A673 (cell line): ENCODE data around the gene FSTL4. TPM values are rescaled to one million over a fixed set of nuclear protein-coding genes. Genes with fewer than 3 reads are reported as not detected.

ENCODE experiments used
- BruUV-seq: library from RNA; stranded (reverse); fragments of 400-500 nt; replicated peaks from 2 replicates; lab custom pipeline; 2021; lab: Mats Ljungman, UMichigan
- CTCF ChIA-PET: fragments of 300-600 bp; sonication (Branson Sonifier 250); formaldehyde crosslinking; loops from one replicate; lab custom pipeline; 2022; ENCODE audit warnings: antibody characterized with exemption; lab: Charles Lee
- POLR2A ChIA-PET: fragments of 300-600 bp; sonication (Branson Sonifier 250); formaldehyde crosslinking; loops from one replicate; lab custom pipeline; 2022; ENCODE audit warnings: antibody characterized with exemption; ENCODE audit not compliant: low non-redundant PET; lab: Charles Lee
- DNase-seq: peaks from one replicate; pipeline ENCODE4 v3.0.0-alpha.2; 2015; ENCODE audit warnings: low spot score
- H3K27ac ChIP-seq: fragments of 200-600 bp; sonication (generic); 2 replicates; pipeline ENCODE4 v1.5.1; 2016; ENCODE audit warnings: mixed run types, low read depth, mild to moderate bottlenecking, mixed read lengths, antibody characterized with exemption, low read length; ENCODE audit not compliant: poor library complexity, severe bottlenecking
- H3K27me3 ChIP-seq: fragments of 200-600 bp; sonication (generic); replicated peaks from 2 replicates; pipeline ENCODE4 v1.6.1; 2017; ENCODE audit warnings: mixed run types, low read depth, mild to moderate bottlenecking, mixed read lengths, antibody characterized with exemption, low read length; ENCODE audit not compliant: insufficient read depth, poor library complexity
- H3K36me3 ChIP-seq: fragments of 200-600 bp; sonication (generic); 2 replicates; pipeline ENCODE4 v1.6.1; 2016; ENCODE audit warnings: mixed run types, mild to moderate bottlenecking, mixed read lengths, antibody characterized with exemption, low read length; ENCODE audit not compliant: insufficient read depth, poor library complexity, severe bottlenecking
- H3K4me1 ChIP-seq: fragments of 200-600 bp; sonication (generic); 2 replicates; pipeline ENCODE4 v1.6.1; 2017; ENCODE audit warnings: mixed run types, mild to moderate bottlenecking, mixed read lengths, antibody characterized with exemption, low read length; ENCODE audit not compliant: insufficient read depth, poor library complexity, severe bottlenecking
- H3K4me3 ChIP-seq: fragments of 200-600 bp; sonication (generic); 2 replicates; pipeline ENCODE4 v1.5.1; 2016; ENCODE audit warnings: low read depth, mixed run types, mild to moderate bottlenecking, mixed read lengths, low read length; ENCODE audit not compliant: poor library complexity, severe bottlenecking
- H3K9me3 ChIP-seq: fragments of 200-600 bp; sonication (generic); 2 replicates; pipeline ENCODE4 v1.6.1; 2016; ENCODE audit warnings: mixed run types, low read depth, mild to moderate bottlenecking, mixed read lengths, antibody characterized with exemption, low read length; ENCODE audit not compliant: poor library complexity, severe bottlenecking
- CTCF ChIP-seq: fragments of 300-800, 200-600 bp; sonication (generic); conservative IDR thresholded peaks from 2 replicates; pipeline ENCODE4 v1.5.1; 2017; ENCODE audit warnings: low read depth, mild to moderate bottlenecking, antibody characterized with exemption, low read length, moderate library complexity, mixed read lengths
- EZH2 ChIP-seq: fragments of 200-600 bp; sonication (generic); IDR thresholded peaks from 2 replicates; pipeline ENCODE4 v1.6.1; 2017; ENCODE audit warnings: borderline replicate concordance, low read depth, mild to moderate bottlenecking, mixed read lengths, antibody characterized with exemption, low read length; ENCODE audit not compliant: poor library complexity, severe bottlenecking
- intact Hi-C: fragments of 100-400 bp; cut with micrococcal nuclease; formaldehyde crosslinking; loops from one replicate; pipeline ENCODE4 v1.10.0; 2022; ENCODE audit not compliant: unreplicated experiment
- total RNA-seq: library from RNA; stranded (reverse); gene quantifications from 2 replicates; pipeline ENCODE4 v1.2.3, GENCODE V29; 2021

Gene FSTL4
- total RNA-seq, 1 experiment from 2014 or later: 0.86 TPM

- H3K36me3 ChIP-seq: no peaks in the 10 kb centered on the region
- H3K27me3 ChIP-seq: peaks cover 24% of the 10 kb centered on the region
- no peak overlapping the region for H3K4me3 ChIP-seq
- intact Hi-C loops: no loop called here
- no peak for DNase-seq
- no peak for TF ChIP-seq CTCF
- TF ChIP-seq EZH2: no peak
- ChIA-PET CTCF (no interaction called here), POLR2A (no interaction called here)
- no TSS peak for BruUV-seq
- no peaks in the 10 kb centered on the region for H3K9me3 ChIP-seq
- no peak overlapping the region for H3K27ac ChIP-seq
- no peaks in the 10 kb centered on the region for H3K4me1 ChIP-seq
These were observed 7.0 kb downstream of the FSTL4 start for GRCh38 chr5:133605323-133605722.

- Histone ChIP-seq H3K36me3 (no peaks in the 10 kb centered on the region), H3K9me3 (no peaks in the 10 kb centered on the region), H3K4me3 (no peak overlapping the region), H3K4me1 (no peaks in the 10 kb centered on the region), H3K27ac (no peak overlapping the region), H3K27me3 (peaks cover 8% of the 10 kb centered on the region)
- DNase-seq: no peak
- intact Hi-C loops: no loop called here
- CTCF ChIA-PET: no interaction called here
- no TSS peak for BruUV-seq
- POLR2A ChIA-PET: no interaction called here
- no peak for TF ChIP-seq CTCF
- no peak for TF ChIP-seq EZH2
These were observed 8.6 kb downstream of the FSTL4 start for GRCh38 chr5:133603711-133604110.

- no peak overlapping the region for H3K4me3 ChIP-seq
- BruUV-seq: no TSS peak
- no peaks in the 10 kb centered on the region for H3K9me3 ChIP-seq
- H3K27ac ChIP-seq: no peak overlapping the region
- CTCF ChIA-PET: no interaction called here
- no peaks in the 10 kb centered on the region for H3K27me3 ChIP-seq
- H3K4me1 ChIP-seq: no peaks in the 10 kb centered on the region
- TF ChIP-seq EZH2: no peak
- no peak for TF ChIP-seq CTCF
- intact Hi-C loops: no loop called here
- H3K36me3 ChIP-seq: no peaks in the 10 kb centered on the region
- POLR2A ChIA-PET: no interaction called here
- DNase-seq: no peak
These were observed 9.4 kb downstream of the FSTL4 start for GRCh38 chr5:133602835-133603380.
